ENCODE data around the gene ARMC7. TPM values are rescaled to one million over a fixed set of nuclear protein-coding genes. Genes with fewer than 3 reads are reported as not detected.

Gene ARMC7
- total and polyA plus RNA-seq, 2 of the 13 experiments (the other 11 are each of a cell fraction or from before 2014, with no cell fraction given) = 3.9 to 4.2 TPM

GRCh38 chr17:75077072-75077495 lies 32.7 kb upstream of the ARMC7 start (continued):
- no peak for TF ChIP-seq ZNF136 (CRISPR knock-in tag; IDR thresholded peaks at IDR 0.05; ENCODE audit: low read depth)
- TF ChIP-seq, protein P1, sequence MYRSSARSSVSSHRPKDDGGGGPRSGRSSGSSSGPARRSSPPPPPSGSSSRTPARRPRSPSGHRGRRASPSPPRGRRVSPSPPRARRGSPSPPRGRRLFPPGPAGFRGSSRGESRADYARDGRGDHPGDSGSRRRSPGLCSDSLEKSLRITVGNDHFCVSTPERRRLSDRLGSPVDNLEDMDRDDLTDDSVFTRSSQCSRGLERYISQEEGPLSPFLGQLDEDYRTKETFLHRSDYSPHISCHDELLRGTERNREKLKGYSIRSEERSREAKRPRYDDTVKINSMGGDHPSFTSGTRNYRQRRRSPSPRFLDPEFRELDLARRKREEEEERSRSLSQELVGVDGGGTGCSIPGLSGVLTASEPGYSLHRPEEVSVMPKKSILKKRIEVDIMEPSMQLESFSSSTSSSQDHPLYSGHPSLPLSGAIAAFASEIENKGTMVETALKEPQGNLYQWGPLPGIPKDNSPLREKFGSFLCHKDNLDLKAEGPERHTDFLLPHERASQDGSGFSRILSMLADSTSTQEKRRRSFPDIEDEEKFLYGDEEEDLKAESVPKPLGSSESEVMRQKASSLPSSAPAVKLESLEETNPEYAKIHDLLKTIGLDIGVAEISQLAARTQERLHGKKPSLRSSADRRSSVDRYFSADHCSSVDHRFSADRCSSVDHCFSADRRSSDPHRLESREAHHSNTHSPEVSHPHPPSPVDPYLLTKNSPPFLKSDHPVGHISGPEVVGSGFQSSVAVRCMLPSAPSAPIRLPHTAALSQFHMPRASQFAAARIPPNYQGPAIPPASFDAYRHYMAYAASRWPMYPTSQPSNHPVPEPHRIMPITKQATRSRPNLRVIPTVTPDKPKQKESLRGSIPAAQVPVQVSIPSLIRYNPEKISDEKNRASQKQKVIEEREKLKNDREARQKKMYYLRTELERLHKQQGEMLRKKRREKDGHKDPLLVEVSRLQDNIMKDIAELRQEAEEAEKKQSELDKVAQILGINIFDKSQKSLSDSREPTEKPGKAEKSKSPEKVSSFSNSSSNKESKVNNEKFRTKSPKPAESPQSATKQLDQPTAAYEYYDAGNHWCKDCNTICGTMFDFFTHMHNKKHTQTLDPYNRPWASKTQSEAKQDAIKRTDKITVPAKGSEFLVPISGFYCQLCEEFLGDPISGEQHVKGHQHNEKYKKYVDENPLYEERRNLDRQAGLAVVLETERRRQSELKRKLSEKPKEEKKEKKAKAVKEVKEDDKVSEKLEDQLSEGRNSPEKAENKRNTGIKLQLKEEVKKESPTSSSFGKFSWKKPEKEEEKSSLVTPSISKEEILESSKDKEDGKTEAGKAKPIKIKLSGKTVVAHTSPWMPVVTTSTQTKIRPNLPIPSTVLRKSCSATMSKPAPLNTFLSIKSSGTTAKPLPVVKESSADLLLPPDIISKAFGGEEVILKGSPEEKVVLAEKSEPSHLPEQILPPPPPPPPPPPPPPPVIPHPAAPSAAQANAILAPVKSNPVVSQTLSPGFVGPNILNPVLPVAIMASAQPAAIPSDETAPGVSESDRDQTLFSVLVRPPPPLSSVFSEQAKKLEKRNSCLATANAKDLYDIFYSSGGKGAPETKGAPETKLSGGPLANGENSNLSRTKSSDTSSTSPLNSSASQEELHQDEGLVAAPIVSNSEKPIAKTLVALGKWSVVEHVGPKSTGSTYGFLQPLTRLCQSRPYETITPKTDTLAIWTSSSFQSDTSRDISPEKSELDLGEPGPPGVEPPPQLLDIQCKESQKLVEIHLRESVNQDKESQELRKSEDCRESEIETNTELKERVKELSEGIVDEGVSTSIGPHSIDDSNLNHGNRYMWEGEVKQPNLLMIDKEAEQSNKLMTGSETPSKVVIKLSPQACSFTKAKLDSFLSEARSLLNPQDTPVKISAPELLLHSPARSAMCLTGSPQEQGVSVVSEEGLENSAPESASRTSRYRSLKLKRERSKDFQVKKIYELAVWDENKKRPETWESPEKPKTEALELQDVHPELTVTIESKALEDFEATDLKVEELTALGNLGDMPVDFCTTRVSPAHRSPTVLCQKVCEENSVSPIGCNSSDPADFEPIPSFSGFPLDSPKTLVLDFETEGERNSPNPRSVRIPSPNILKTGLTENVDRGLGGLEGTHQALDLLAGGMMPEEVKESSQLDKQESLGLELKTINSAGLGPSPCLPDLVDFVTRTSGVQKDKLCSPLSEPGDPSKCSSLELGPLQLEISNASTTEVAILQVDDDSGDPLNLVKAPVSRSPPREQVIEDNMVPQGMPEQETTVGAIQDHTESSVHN (CRISPR knock-in tag; IDR thresholded peaks at IDR 0.05) = no peak
- peak; percentile 70; the same call in 1 of the 2 replicates for TF ChIP-seq ZSCAN31 (CRISPR knock-in tag; IDR thresholded peaks at IDR 0.05; ENCODE audit: low read depth)
- TF ChIP-seq MZF1 (CRISPR knock-in tag; IDR thresholded peaks at IDR 0.05; ENCODE audit: borderline replicate concordance) = no peak
- no peak for TF ChIP-seq ZNF30 (CRISPR knock-in tag; IDR thresholded peaks at IDR 0.05)
- TF ChIP-seq FOXP1 (IDR thresholded peaks at IDR 0.05) = no peak
- TF ChIP-seq FOXP1 (CRISPR knock-in tag; IDR thresholded peaks at IDR 0.05) = 0 out of 2 replicates have a peak, but pooled peaks have one; percentile 9
- no peak; the same call in 1 of the 2 replicates for TF ChIP-seq MIER3 (CRISPR knock-in tag; IDR thresholded peaks at IDR 0.05; ENCODE audit: borderline replicate concordance)
- 0 out of 4 replicates have a peak, but pooled peaks of 1 of the 2 experiments have one; percentile 23 for TF ChIP-seq ATF4 (CRISPR knock-in tag; IDR thresholded peaks at IDR 0.05)
- TF ChIP-seq ZNF224 (CRISPR knock-in tag; IDR thresholded peaks at IDR 0.05) = no peak
- no peak for TF ChIP-seq ZKSCAN1 (IDR thresholded peaks at IDR 0.05; ENCODE audit: low read length)
- no peak for TF ChIP-seq PCBP1 (IDR thresholded peaks at IDR 0.05; ENCODE audit: borderline replicate concordance, low read depth, low read length)
- no peak for TF ChIP-seq ZNF572 (CRISPR knock-in tag; IDR thresholded peaks at IDR 0.05)
- no peak for TF ChIP-seq RELA (CRISPR knock-in tag; IDR thresholded peaks at IDR 0.05)
- no peak for TF ChIP-seq MEF2D (CRISPR knock-in tag; IDR thresholded peaks at IDR 0.05)
- 0 out of 2 replicates have a peak, but pooled peaks have one; percentile 38 for TF ChIP-seq MXD3 (CRISPR knock-in tag; IDR thresholded peaks at IDR 0.05)
- no peak for TF ChIP-seq SP4 (CRISPR knock-in tag; IDR thresholded peaks at IDR 0.05)
- peak; percentile 52; the same call in 1 of the 2 replicates for TF ChIP-seq BORCS8-MEF2B (CRISPR knock-in tag; IDR thresholded peaks at IDR 0.05)
- TF ChIP-seq CREBL2 (CRISPR knock-in tag; IDR thresholded peaks at IDR 0.05; ENCODE audit: borderline replicate concordance) = no peak
- TF ChIP-seq ZNF292 (CRISPR knock-in tag; IDR thresholded peaks at IDR 0.05; ENCODE audit: borderline replicate concordance, low read depth) = peak; percentile 95
- no peak for TF ChIP-seq ZNF678 (CRISPR knock-in tag; IDR thresholded peaks at IDR 0.05)
- no peak for TF ChIP-seq ZNF616 (CRISPR knock-in tag; IDR thresholded peaks at IDR 0.05; ENCODE audit: low read depth)
- TF ChIP-seq MTF1 (CRISPR knock-in tag; IDR thresholded peaks at IDR 0.05) = no peak
